ENCODE data around the gene NEDD4L. TPM values are rescaled to one million over a fixed set of nuclear protein-coding genes. Genes with fewer than 3 reads are reported as not detected.

Gene NEDD4L
- total and polyA plus RNA-seq, 2 donors (not counting 1 experiment from before 2014, with no cell fraction given): 10.3 to 25.7 TPM

DNA sequence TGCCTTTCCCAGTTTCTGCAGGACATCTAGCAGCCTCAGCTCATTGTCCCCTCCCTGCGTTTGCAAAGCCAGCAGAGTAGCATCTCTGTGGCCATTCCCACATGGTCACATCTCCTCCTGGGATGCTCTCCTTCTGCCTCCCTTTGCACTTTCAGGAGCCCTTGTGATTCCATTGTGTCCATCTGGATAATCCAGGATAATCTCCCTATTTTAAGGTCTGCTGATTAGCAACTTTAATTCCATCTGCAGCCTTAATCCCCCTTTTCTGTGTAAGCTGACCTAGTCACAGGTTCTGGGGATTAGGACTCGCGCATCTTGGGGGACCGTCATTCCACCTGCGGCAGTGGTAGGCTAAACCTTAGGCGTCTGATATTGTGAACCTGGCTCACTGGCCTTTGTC, 70.7 kb downstream of the NEDD4L start:
- CTCF ChIA-PET: interaction anchor here (0.7 kb wide), 1 partner anchor 1804 kb away, joined by 3 read pairs; no protein-coding TSS in a partner anchor
- peaks cover 5% of the 10 kb centered on the region for H3K79me2 ChIP-seq (ENCODE audit: control insufficient read depth, insufficient read depth, low read length)

DNA sequence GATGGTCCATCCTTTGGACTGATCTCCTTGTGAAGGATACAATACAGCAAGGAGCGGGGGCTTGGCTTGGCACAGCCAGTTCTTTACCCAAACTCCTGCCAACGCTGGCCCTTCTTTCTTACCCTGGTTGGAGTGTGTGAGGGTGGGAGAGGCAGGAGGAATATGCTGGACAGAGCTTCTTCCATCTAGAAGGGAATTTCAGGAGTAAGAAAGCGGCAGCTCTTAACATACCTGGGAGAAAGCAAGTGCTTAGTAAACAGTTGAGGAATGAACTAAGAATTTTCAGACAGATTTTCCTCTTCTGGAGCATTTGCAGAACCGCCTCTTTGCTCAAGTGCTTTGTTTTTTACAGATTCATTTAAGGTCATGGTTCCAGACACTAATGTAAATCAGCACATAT, 72.8 kb downstream of the NEDD4L start:
- Histone ChIP-seq H3K4me2 (replicated peaks; ENCODE audit: low read depth, low read length, poor library complexity, severe bottlenecking) (no peak overlapping the region), H2AFZ (ENCODE audit: insufficient read depth, low read depth, low read length, poor library complexity, severe bottlenecking) (no peak overlapping the region), H3K79me2 (ENCODE audit: control insufficient read depth, insufficient read depth, low read length) (peaks cover 5% of the 10 kb centered on the region), H3K9me3 (ENCODE audit: control extremely low read depth in 1 of 3, control insufficient read depth in 2 of 3, insufficient read depth in 1 of 3, low read length in 2 of 3) (no peaks in the 10 kb centered on the region), H3K9ac (ENCODE audit: low read length) (no peak overlapping the region), H3K36me3 (replicated peaks in 1 of 2; ENCODE audit: control extremely low read depth in 1 of 2, control insufficient read depth in 1 of 2, extremely low read depth in 1 of 2, insufficient read depth in 2 of 2, low read length in 1 of 2) (no peaks in the 10 kb centered on the region), H3K4me1 (ENCODE audit: control insufficient read depth in 2 of 2, insufficient read depth in 2 of 2, low read length in 2 of 2) (peaks cover 5 to 6% of the 10 kb centered on the region in 2 donors), H3K27ac (ENCODE audit: low read length in 2 of 2) (no peak overlapping the region), H4K20me1 (ENCODE audit: control insufficient read depth, insufficient read depth, low read length, poor library complexity, severe bottlenecking) (no peaks in the 10 kb centered on the region), H3K4me3 (ENCODE audit: control extremely low read depth in 1 of 5, extremely low read depth in 1 of 5, insufficient read depth in 1 of 5, low read depth in 2 of 5, low read length in 4 of 5) (no peak overlapping the region), H3K27me3 (replicated peaks in 1 of 4; ENCODE audit: control extremely low read depth in 1 of 4, control insufficient read depth in 3 of 4, insufficient read depth in 4 of 4, low read length in 3 of 4) (peaks cover 0 to 3% (median 0%) of the 10 kb centered on the region in 4 experiments)
- TF ChIP-seq, protein P1, sequence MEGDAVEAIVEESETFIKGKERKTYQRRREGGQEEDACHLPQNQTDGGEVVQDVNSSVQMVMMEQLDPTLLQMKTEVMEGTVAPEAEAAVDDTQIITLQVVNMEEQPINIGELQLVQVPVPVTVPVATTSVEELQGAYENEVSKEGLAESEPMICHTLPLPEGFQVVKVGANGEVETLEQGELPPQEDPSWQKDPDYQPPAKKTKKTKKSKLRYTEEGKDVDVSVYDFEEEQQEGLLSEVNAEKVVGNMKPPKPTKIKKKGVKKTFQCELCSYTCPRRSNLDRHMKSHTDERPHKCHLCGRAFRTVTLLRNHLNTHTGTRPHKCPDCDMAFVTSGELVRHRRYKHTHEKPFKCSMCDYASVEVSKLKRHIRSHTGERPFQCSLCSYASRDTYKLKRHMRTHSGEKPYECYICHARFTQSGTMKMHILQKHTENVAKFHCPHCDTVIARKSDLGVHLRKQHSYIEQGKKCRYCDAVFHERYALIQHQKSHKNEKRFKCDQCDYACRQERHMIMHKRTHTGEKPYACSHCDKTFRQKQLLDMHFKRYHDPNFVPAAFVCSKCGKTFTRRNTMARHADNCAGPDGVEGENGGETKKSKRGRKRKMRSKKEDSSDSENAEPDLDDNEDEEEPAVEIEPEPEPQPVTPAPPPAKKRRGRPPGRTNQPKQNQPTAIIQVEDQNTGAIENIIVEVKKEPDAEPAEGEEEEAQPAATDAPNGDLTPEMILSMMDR (IDR thresholded peaks at IDR 0.05): no peak
- TF ChIP-seq EZH2 (IDR thresholded peaks at IDR 0.05; ENCODE audit: borderline replicate concordance, insufficient read depth, low read depth, low read length, poor library complexity, severe bottlenecking): no peak
- CTCF ChIA-PET: interaction anchor here (1.3 to 3.9 kb wide), 4 partner anchors 19 to 235 kb away, joined by 3 to 24 read pairs (median 8); partner anchors contain the start of gene NEDD4L
- Mint-ChIP-seq H3K27me3 (no peaks in the 10 kb centered on the region), H3K4me1 (peaks cover 7% of the 10 kb centered on the region), H3K9me3 (ENCODE audit: insufficient read depth) (no peaks in the 10 kb centered on the region), H3K4me3 (no peak overlapping the region), H3K27ac (no peak overlapping the region)
- 100% methylated on average over 1 of the region's 4 CpGs for WGBS (ENCODE audit: insufficient coverage)
- ATAC-seq (ENCODE audit: low read depth): no peak
- POLR2A ChIA-PET: no interaction called here
- DNase-seq: no peak
- intact Hi-C loops (cut with micrococcal nuclease): no loop called here

More for the DNA sequence above, 70.7 kb downstream of the NEDD4L start:
- H2AFZ ChIP-seq (ENCODE audit: insufficient read depth, low read depth, low read length, poor library complexity, severe bottlenecking): no peak overlapping the region
- POLR2A ChIA-PET: no interaction called here
- H3K36me3 ChIP-seq (replicated peaks in 1 of 2; ENCODE audit: control extremely low read depth in 1 of 2, control insufficient read depth in 1 of 2, extremely low read depth in 1 of 2, insufficient read depth in 2 of 2, low read length in 1 of 2): no peaks in the 10 kb centered on the region
- no peak overlapping the region for H3K9ac ChIP-seq (ENCODE audit: low read length)
- Mint-ChIP-seq H3K27ac (no peak overlapping the region), H3K4me1 (peaks cover 7% of the 10 kb centered on the region), H3K27me3 (no peaks in the 10 kb centered on the region), H3K4me3 (no peak overlapping the region), H3K9me3 (ENCODE audit: insufficient read depth) (no peaks in the 10 kb centered on the region)
- peaks cover 5 to 6% of the 10 kb centered on the region in 2 donors for H3K4me1 ChIP-seq (ENCODE audit: control insufficient read depth in 2 of 2, insufficient read depth in 2 of 2, low read length in 2 of 2)
- 95% methylated on average over 5 of the region's 6 CpGs for WGBS (ENCODE audit: insufficient coverage)
- intact Hi-C loops (cut with micrococcal nuclease): no loop called here
- no peak overlapping the region for H3K4me2 ChIP-seq (replicated peaks; ENCODE audit: low read depth, low read length, poor library complexity, severe bottlenecking)
- H3K27me3 ChIP-seq (replicated peaks in 1 of 4; ENCODE audit: control extremely low read depth in 1 of 4, control insufficient read depth in 3 of 4, insufficient read depth in 4 of 4, low read length in 3 of 4): peaks cover 0 to 3% (median 0%) of the 10 kb centered on the region in 4 experiments
- H4K20me1 ChIP-seq (ENCODE audit: control insufficient read depth, insufficient read depth, low read length, poor library complexity, severe bottlenecking): no peaks in the 10 kb centered on the region
- no peak for DNase-seq
- ATAC-seq (ENCODE audit: low read depth): no peak
- H3K4me3 ChIP-seq (ENCODE audit: control extremely low read depth in 1 of 5, extremely low read depth in 1 of 5, insufficient read depth in 1 of 5, low read depth in 2 of 5, low read length in 4 of 5): no peak overlapping the region
- no peaks in the 10 kb centered on the region for H3K9me3 ChIP-seq (ENCODE audit: control extremely low read depth in 1 of 3, control insufficient read depth in 2 of 3, insufficient read depth in 1 of 3, low read length in 2 of 3)
- TF ChIP-seq, protein P1 (IDR thresholded peaks at IDR 0.05): no peak
- TF ChIP-seq EZH2 (IDR thresholded peaks at IDR 0.05; ENCODE audit: borderline replicate concordance, insufficient read depth, low read depth, low read length, poor library complexity, severe bottlenecking): no peak
- H3K27ac ChIP-seq (ENCODE audit: low read length in 2 of 2): no peak overlapping the region

Data from B cell (primary cell).